Astrocyte (in vitro differentiated cells and primary cell): ENCODE data around the gene MCTP1.

Experiments
- CTCF ChIP-seq: IDR thresholded peaks from 2 replicates; pipeline ENCODE4 v1.5.1; 2011; ENCODE audit warnings: low read depth, mild to moderate bottlenecking, inconsistent platforms, low read length, moderate library complexity; ENCODE audit not compliant: insufficient read depth
- EZH2 ChIP-seq: IDR thresholded peaks from 2 replicates; pipeline ENCODE4 v1.6.1; 2012; ENCODE audit warnings: mild to moderate bottlenecking, low read length, inconsistent platforms; ENCODE audit not compliant: insufficient read depth

- TF ChIP-seq CTCF, result no peak
- TF ChIP-seq EZH2, result no peak
Measured at GRCh38 chr5:94661086-94661485, 623.8 kb downstream of the MCTP1 start.
